WTC11 (cell line): ENCODE measurements around the gene EIF4ENIF1. TPM values are rescaled to one million over a fixed set of nuclear protein-coding genes. Genes with fewer than 3 reads are reported as not detected.
A peak's percentile ranks its signal among the peaks of the same experiment; 100 is the strongest.

Experiments used
- CBFB ChIP-seq: sonication (generic); formaldehyde crosslinking; IDR thresholded peaks from 2 replicates; pipeline ENCODE4 v1.8.1; 2022; ENCODE audit warnings: mild to moderate bottlenecking, low read depth, missing genetic modification reagents
- CREB1 ChIP-seq: sonication (generic); formaldehyde crosslinking; IDR thresholded peaks from 2 replicates; pipeline ENCODE4 v1.8.0; 2023; ENCODE audit warnings: mild to moderate bottlenecking, missing genetic modification reagents
- EMX1 ChIP-seq: fragments of 250-450 bp; sonication (Bioruptor Pico); IDR thresholded peaks from 2 replicates; pipeline ENCODE4 v1.8.0; 2021; ENCODE audit warnings: mild to moderate bottlenecking
- ETV6 ChIP-seq: sonication (generic); formaldehyde crosslinking; IDR thresholded peaks from 2 replicates; pipeline ENCODE4 v1.8.1; 2022; ENCODE audit warnings: mild to moderate bottlenecking, missing genetic modification reagents
- FOXK1 ChIP-seq: sonication (generic); formaldehyde crosslinking; IDR thresholded peaks from 2 replicates; pipeline ENCODE4 v1.8.0; 2022; ENCODE audit warnings: mild to moderate bottlenecking, moderate library complexity, missing genetic modification reagents
- GABPB1 ChIP-seq: sonication (generic); formaldehyde crosslinking; IDR thresholded peaks from 2 replicates; pipeline ENCODE4 v1.8.1; 2023; ENCODE audit warnings: mild to moderate bottlenecking, missing genetic modification reagents
- JUN ChIP-seq: sonication (generic); formaldehyde crosslinking; IDR thresholded peaks from 2 replicates; pipeline ENCODE4 v1.8.0; 2023; ENCODE audit warnings: mild to moderate bottlenecking, missing genetic modification reagents
- MYBL2 ChIP-seq: sonication (generic); formaldehyde crosslinking; IDR thresholded peaks from 2 replicates; pipeline ENCODE4 v1.8.1; 2023; ENCODE audit warnings: mild to moderate bottlenecking, moderate library complexity, missing genetic modification reagents
- TEAD4 ChIP-seq: sonication (generic); formaldehyde crosslinking; IDR thresholded peaks from 2 replicates; pipeline ENCODE4 v1.8.0; 2022; ENCODE audit warnings: mild to moderate bottlenecking, missing genetic modification reagents
- ZNF138 ChIP-seq: sonication (generic); formaldehyde crosslinking; conservative IDR thresholded peaks from 2 replicates; pipeline ENCODE4 v1.8.1; 2022; ENCODE audit warnings: mild to moderate bottlenecking, moderate library complexity, missing genetic modification reagents
- ZNF219 ChIP-seq: sonication (generic); formaldehyde crosslinking; IDR thresholded peaks from 2 replicates; pipeline ENCODE4 v1.8.0; 2023; ENCODE audit warnings: missing genetic modification reagents, mild to moderate bottlenecking, borderline replicate concordance
- ZNF263 ChIP-seq: sonication (generic); formaldehyde crosslinking; IDR thresholded peaks from 2 replicates; pipeline ENCODE4 v1.8.1; 2022; ENCODE audit warnings: low read depth, mild to moderate bottlenecking, moderate library complexity, missing genetic modification reagents
- ZNF396 ChIP-seq: fragments of 250-450 bp; sonication (Bioruptor Pico); IDR thresholded peaks from 2 replicates; pipeline ENCODE4 v1.8.0; 2021; ENCODE audit warnings: mild to moderate bottlenecking, moderate library complexity, borderline replicate concordance
- total RNA-seq: library from RNA; stranded (reverse); gene quantifications from 3 replicates; pipeline ENCODE4 v1.2.3, GENCODE V29; 2021
- TF ChIP-seq, protein P1 (sequence below): sonication (generic); formaldehyde crosslinking; conservative IDR thresholded peaks from 2 replicates; pipeline ENCODE4 v1.8.1; 2023; ENCODE audit warnings: mild to moderate bottlenecking, low read depth, missing genetic modification reagents, moderate library complexity
- TF ChIP-seq, protein P2 (sequence below): sonication (generic); formaldehyde crosslinking; IDR thresholded peaks from 2 replicates; pipeline ENCODE4 v1.8.0; 2023; ENCODE audit warnings: missing genetic modification reagents
- TF ChIP-seq, protein P3 (sequence below): sonication (generic); formaldehyde crosslinking; IDR thresholded peaks from 2 replicates; pipeline ENCODE4 v1.8.1; 2023; ENCODE audit warnings: mild to moderate bottlenecking, missing genetic modification reagents
- TF ChIP-seq, protein P4 (sequence below): sonication (generic); formaldehyde crosslinking; IDR thresholded peaks from 2 replicates; pipeline ENCODE4 v1.8.0; 2023; ENCODE audit warnings: mild to moderate bottlenecking, missing genetic modification reagents
- TF ChIP-seq, protein P5 (sequence below): sonication (generic); formaldehyde crosslinking; IDR thresholded peaks from 2 replicates; pipeline ENCODE4 v1.8.1; 2023; ENCODE audit warnings: mild to moderate bottlenecking, missing genetic modification reagents, moderate library complexity
- TF ChIP-seq, protein P6 (sequence below): sonication (generic); formaldehyde crosslinking; IDR thresholded peaks from 2 replicates; pipeline ENCODE4 v1.8.1; 2022; ENCODE audit warnings: low read depth, missing genetic modification reagents, borderline replicate concordance
- TF ChIP-seq, protein P7 (sequence below): sonication (generic); formaldehyde crosslinking; IDR thresholded peaks from 2 replicates; pipeline ENCODE4 v1.8.0; 2022; ENCODE audit warnings: missing genetic modification reagents
- TF ChIP-seq, protein P8 (sequence below): sonication (generic); formaldehyde crosslinking; IDR thresholded peaks from 2 replicates; pipeline ENCODE4 v1.8.1; 2022; ENCODE audit warnings: mild to moderate bottlenecking, moderate library complexity, missing genetic modification reagents
- TF ChIP-seq, protein P9 (sequence below): fragments of 250-450 bp; sonication (Bioruptor Pico); IDR thresholded peaks from 2 replicates; pipeline ENCODE4 v1.8.0; 2021; ENCODE audit warnings: mild to moderate bottlenecking

Gene EIF4ENIF1
- total RNA-seq, 1 experiment from 2014 or later, result 22.8 TPM

DNA sequence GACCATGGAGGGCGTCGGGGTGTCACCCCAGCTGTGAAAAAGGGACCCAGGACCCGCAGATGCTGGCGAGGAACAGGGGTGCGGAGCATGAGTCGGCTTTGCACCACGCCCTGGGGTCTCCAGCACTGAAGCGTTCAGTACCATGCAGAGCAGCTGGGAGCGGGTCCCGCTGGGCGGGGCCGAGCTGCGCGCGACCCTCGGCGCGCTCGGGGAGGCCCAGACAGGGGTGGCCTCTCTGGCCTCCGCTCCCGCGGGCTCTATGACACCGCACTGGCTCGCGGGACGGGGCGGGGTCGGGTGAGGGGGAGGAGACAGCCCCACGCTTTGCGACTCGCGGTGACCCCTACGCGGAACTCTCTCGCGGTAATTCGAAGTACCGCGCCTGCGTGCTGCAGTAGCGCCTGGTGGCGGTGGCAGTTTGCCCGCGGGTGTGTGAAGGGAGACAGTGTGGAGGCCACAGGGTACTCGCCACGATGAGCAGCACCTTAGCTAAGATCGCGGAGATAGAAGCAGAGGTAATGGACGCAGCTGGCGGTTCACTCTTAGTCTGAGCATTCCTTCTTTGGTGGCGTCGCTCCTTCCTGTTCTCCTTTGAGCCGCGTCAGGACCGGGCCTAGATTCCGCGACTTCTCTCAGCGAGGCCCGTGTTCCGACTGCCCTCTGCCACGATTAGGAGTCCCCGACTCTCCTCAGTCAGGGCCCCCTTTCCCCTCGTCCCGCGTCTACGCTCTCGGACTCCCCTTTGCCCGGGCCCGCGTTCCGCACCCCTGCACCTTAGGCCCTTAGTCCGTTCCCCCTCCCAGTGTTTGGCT, 90.2 kb downstream of the EIF4ENIF1 start, which contains the start of gene DRG1 (continued):
- TF ChIP-seq, protein P1, sequence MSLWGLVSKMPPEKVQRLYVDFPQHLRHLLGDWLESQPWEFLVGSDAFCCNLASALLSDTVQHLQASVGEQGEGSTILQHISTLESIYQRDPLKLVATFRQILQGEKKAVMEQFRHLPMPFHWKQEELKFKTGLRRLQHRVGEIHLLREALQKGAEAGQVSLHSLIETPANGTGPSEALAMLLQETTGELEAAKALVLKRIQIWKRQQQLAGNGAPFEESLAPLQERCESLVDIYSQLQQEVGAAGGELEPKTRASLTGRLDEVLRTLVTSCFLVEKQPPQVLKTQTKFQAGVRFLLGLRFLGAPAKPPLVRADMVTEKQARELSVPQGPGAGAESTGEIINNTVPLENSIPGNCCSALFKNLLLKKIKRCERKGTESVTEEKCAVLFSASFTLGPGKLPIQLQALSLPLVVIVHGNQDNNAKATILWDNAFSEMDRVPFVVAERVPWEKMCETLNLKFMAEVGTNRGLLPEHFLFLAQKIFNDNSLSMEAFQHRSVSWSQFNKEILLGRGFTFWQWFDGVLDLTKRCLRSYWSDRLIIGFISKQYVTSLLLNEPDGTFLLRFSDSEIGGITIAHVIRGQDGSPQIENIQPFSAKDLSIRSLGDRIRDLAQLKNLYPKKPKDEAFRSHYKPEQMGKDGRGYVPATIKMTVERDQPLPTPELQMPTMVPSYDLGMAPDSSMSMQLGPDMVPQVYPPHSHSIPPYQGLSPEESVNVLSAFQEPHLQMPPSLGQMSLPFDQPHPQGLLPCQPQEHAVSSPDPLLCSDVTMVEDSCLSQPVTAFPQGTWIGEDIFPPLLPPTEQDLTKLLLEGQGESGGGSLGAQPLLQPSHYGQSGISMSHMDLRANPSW, result no peak
- TF ChIP-seq, protein P2, sequence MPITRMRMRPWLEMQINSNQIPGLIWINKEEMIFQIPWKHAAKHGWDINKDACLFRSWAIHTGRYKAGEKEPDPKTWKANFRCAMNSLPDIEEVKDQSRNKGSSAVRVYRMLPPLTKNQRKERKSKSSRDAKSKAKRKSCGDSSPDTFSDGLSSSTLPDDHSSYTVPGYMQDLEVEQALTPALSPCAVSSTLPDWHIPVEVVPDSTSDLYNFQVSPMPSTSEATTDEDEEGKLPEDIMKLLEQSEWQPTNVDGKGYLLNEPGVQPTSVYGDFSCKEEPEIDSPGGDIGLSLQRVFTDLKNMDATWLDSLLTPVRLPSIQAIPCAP (CRISPR knock-in tag), result peak; percentile 86; the same call in 1 of the 2 replicates
- TF ChIP-seq, protein P3, sequence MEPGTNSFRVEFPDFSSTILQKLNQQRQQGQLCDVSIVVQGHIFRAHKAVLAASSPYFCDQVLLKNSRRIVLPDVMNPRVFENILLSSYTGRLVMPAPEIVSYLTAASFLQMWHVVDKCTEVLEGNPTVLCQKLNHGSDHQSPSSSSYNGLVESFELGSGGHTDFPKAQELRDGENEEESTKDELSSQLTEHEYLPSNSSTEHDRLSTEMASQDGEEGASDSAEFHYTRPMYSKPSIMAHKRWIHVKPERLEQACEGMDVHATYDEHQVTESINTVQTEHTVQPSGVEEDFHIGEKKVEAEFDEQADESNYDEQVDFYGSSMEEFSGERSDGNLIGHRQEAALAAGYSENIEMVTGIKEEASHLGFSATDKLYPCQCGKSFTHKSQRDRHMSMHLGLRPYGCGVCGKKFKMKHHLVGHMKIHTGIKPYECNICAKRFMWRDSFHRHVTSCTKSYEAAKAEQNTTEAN (CRISPR knock-in tag), result no peak
- TF ChIP-seq ZNF263 (CRISPR knock-in tag), result no peak
- TF ChIP-seq, protein P4, sequence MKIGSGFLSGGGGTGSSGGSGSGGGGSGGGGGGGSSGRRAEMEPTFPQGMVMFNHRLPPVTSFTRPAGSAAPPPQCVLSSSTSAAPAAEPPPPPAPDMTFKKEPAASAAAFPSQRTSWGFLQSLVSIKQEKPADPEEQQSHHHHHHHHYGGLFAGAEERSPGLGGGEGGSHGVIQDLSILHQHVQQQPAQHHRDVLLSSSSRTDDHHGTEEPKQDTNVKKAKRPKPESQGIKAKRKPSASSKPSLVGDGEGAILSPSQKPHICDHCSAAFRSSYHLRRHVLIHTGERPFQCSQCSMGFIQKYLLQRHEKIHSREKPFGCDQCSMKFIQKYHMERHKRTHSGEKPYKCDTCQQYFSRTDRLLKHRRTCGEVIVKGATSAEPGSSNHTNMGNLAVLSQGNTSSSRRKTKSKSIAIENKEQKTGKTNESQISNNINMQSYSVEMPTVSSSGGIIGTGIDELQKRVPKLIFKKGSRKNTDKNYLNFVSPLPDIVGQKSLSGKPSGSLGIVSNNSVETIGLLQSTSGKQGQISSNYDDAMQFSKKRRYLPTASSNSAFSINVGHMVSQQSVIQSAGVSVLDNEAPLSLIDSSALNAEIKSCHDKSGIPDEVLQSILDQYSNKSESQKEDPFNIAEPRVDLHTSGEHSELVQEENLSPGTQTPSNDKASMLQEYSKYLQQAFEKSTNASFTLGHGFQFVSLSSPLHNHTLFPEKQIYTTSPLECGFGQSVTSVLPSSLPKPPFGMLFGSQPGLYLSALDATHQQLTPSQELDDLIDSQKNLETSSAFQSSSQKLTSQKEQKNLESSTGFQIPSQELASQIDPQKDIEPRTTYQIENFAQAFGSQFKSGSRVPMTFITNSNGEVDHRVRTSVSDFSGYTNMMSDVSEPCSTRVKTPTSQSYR (CRISPR knock-in tag), result peak; percentile 44; the same call in 1 of the 2 replicates
- TF ChIP-seq, protein P5, sequence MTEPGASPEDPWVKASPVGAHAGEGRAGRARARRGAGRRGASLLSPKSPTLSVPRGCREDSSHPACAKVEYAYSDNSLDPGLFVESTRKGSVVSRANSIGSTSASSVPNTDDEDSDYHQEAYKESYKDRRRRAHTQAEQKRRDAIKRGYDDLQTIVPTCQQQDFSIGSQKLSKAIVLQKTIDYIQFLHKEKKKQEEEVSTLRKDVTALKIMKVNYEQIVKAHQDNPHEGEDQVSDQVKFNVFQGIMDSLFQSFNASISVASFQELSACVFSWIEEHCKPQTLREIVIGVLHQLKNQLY (CRISPR knock-in tag), result no peak
- no peak; the same call in 1 of the 2 replicates for TF ChIP-seq ETV6 (CRISPR knock-in tag)
- TF ChIP-seq CBFB, result peak; percentile 65; the same call in 1 of the 2 replicates
- TF ChIP-seq CREB1 (CRISPR knock-in tag), result 0 out of 2 replicates have a peak, but pooled peaks have one; percentile 7
- TF ChIP-seq, protein P6, sequence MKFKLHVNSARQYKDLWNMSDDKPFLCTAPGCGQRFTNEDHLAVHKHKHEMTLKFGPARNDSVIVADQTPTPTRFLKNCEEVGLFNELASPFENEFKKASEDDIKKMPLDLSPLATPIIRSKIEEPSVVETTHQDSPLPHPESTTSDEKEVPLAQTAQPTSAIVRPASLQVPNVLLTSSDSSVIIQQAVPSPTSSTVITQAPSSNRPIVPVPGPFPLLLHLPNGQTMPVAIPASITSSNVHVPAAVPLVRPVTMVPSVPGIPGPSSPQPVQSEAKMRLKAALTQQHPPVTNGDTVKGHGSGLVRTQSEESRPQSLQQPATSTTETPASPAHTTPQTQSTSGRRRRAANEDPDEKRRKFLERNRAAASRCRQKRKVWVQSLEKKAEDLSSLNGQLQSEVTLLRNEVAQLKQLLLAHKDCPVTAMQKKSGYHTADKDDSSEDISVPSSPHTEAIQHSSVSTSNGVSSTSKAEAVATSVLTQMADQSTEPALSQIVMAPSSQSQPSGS (CRISPR knock-in tag), result no peak
- peak; percentile 82; the same call in 1 of the 2 replicates for TF ChIP-seq MYBL2 (CRISPR knock-in tag)
- TF ChIP-seq, protein P7, sequence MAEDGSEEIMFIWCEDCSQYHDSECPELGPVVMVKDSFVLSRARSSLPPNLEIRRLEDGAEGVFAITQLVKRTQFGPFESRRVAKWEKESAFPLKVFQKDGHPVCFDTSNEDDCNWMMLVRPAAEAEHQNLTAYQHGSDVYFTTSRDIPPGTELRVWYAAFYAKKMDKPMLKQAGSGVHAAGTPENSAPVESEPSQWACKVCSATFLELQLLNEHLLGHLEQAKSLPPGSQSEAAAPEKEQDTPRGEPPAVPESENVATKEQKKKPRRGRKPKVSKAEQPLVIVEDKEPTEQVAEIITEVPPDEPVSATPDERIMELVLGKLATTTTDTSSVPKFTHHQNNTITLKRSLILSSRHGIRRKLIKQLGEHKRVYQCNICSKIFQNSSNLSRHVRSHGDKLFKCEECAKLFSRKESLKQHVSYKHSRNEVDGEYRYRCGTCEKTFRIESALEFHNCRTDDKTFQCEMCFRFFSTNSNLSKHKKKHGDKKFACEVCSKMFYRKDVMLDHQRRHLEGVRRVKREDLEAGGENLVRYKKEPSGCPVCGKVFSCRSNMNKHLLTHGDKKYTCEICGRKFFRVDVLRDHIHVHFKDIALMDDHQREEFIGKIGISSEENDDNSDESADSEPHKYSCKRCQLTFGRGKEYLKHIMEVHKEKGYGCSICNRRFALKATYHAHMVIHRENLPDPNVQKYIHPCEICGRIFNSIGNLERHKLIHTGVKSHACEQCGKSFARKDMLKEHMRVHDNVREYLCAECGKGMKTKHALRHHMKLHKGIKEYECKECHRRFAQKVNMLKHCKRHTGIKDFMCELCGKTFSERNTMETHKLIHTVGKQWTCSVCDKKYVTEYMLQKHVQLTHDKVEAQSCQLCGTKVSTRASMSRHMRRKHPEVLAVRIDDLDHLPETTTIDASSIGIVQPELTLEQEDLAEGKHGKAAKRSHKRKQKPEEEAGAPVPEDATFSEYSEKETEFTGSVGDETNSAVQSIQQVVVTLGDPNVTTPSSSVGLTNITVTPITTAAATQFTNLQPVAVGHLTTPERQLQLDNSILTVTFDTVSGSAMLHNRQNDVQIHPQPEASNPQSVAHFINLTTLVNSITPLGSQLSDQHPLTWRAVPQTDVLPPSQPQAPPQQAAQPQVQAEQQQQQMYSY (CRISPR knock-in tag), result peak; percentile 53; the same call in 1 of the 2 replicates
- TF ChIP-seq, protein P8, sequence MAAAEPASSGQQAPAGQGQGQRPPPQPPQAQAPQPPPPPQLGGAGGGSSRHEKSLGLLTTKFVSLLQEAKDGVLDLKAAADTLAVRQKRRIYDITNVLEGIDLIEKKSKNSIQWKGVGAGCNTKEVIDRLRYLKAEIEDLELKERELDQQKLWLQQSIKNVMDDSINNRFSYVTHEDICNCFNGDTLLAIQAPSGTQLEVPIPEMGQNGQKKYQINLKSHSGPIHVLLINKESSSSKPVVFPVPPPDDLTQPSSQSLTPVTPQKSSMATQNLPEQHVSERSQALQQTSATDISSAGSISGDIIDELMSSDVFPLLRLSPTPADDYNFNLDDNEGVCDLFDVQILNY (CRISPR knock-in tag), result peak; percentile 77
- no peak for TF ChIP-seq EMX1
- TF ChIP-seq TEAD4 (CRISPR knock-in tag), result no peak
- TF ChIP-seq, protein P9, sequence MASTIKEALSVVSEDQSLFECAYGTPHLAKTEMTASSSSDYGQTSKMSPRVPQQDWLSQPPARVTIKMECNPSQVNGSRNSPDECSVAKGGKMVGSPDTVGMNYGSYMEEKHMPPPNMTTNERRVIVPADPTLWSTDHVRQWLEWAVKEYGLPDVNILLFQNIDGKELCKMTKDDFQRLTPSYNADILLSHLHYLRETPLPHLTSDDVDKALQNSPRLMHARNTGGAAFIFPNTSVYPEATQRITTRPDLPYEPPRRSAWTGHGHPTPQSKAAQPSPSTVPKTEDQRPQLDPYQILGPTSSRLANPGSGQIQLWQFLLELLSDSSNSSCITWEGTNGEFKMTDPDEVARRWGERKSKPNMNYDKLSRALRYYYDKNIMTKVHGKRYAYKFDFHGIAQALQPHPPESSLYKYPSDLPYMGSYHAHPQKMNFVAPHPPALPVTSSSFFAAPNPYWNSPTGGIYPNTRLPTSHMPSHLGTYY (CRISPR knock-in tag), result no peak
- TF ChIP-seq FOXK1 (CRISPR knock-in tag), result no peak
- TF ChIP-seq ZNF396 (CRISPR knock-in tag), result no peak
- peak; percentile 49; the same call in 1 of the 2 replicates for TF ChIP-seq ZNF219 (CRISPR knock-in tag)
- 0 out of 2 replicates have a peak, but pooled peaks have one; percentile 53 for TF ChIP-seq ZNF138 (CRISPR knock-in tag)
- no peak for TF ChIP-seq GABPB1 (CRISPR knock-in tag)
- peak; percentile 34; the same call in 1 of the 2 replicates for TF ChIP-seq JUN (CRISPR knock-in tag)
